Lower leg skin (tissue), 4 donors: ENCODE results near the gene PLCXD3. TPM values are rescaled to one million over a fixed set of nuclear protein-coding genes. Genes with fewer than 3 reads are reported as not detected.

Source experiments
- DNase-seq, 2 donors: peaks; one replicate each; pipeline ENCODE4 v3.0.0-alpha.2; 2019; ENCODE audit warnings: low spot score in 2 of 2
- H3K4me3 ChIP-seq: fragments of 200-600 bp; sonication (generic); 2 replicates; pipeline ENCODE4 v1.5.1; 2017; ENCODE audit warnings: mild to moderate bottlenecking, low read depth; ENCODE audit not compliant: poor library complexity, severe bottlenecking
- CTCF ChIP-seq, 3 donors: fragments of 450-650 bp; IDR thresholded peaks; one replicate each; pipeline ENCODE4 v1.5.1; 2016; ENCODE audit warnings: antibody characterized with exemption in 3 of 3, mild to moderate bottlenecking in 3 of 3, moderate library complexity in 2 of 3
- POLR2A ChIP-seq, 2 donors: fragments of 450-650 bp; IDR thresholded peaks; one replicate each; pipeline ENCODE4 v1.6.1; 2016 to 2017; ENCODE audit warnings: antibody characterized with exemption in 2 of 2, mild to moderate bottlenecking in 1 of 2, moderate library complexity in 1 of 2
- WGBS, 2 donors: methylation state at CpG; one replicate each; pipeline ENCODE4 v1.1.5; 2018; 5-methylcytosine and 5-hydroxymethylcytosine counted together
- intact Hi-C: fragments of 100-400 bp; cut with DNase I; formaldehyde crosslinking; loops from one replicate; pipeline ENCODE4 v1.15.0; 2023; ENCODE audit warnings: low total_unique reads
- total RNA-seq, 4 donors: library from RNA; depleted of rRNA; stranded (reverse); fragments of >200 nt; gene quantifications; one replicate each; pipeline ENCODE4 v1.1.0, GENCODE V29; 2016

PLCXD3 gene
- total RNA-seq, 4 donors from 2014 or later: 0.04 to 1.1 (median 0.50) TPM

GRCh38 chr5:41312066-41312465 lies 198.3 kb downstream of the PLCXD3 start:
- H3K4me3 ChIP-seq: no peak overlapping the region
- intact Hi-C loops: no loop called here
- 60 to 67% methylated on average over 5 of the region's 5 CpGs for WGBS, 2 donors
- no peak for DNase-seq
- no peak for TF ChIP-seq POLR2A (IDR thresholded peaks at IDR 0.05)
- no peak for TF ChIP-seq CTCF (IDR thresholded peaks at IDR 0.05)

- H3K4me3 ChIP-seq: no peak overlapping the region
- 75 to 77% methylated on average over 2 of the region's 2 CpGs for WGBS, 2 donors
- TF ChIP-seq CTCF (IDR thresholded peaks at IDR 0.05) (no peak), POLR2A (IDR thresholded peaks at IDR 0.05) (no peak)
- no peak for DNase-seq
- intact Hi-C loops: no loop called here
Observed at GRCh38 chr5:41309275-41309674, 201.1 kb downstream of the PLCXD3 start.

- no peak overlapping the region for H3K4me3 ChIP-seq
- no peak for DNase-seq
- 87 to 91% methylated on average over 1 of the region's 1 CpG for WGBS, 2 donors
- TF ChIP-seq POLR2A (IDR thresholded peaks at IDR 0.05) (no peak), CTCF (IDR thresholded peaks at IDR 0.05) (no peak)
- intact Hi-C loops: no loop called here
Observed at GRCh38 chr5:41306005-41306404, 204.4 kb downstream of the PLCXD3 start.

GRCh38 chr5:41305056-41305455 lies 205.3 kb downstream of the PLCXD3 start:
- H3K4me3 ChIP-seq: no peak overlapping the region
- 76 to 85% methylated on average over 2 of the region's 2 CpGs for whole genome bisulfite sequencing, 2 donors
- no peak for DNase-seq
- TF ChIP-seq POLR2A (IDR thresholded peaks at IDR 0.05) (no peak), CTCF (IDR thresholded peaks at IDR 0.05) (no peak)
- intact Hi-C loops: no loop called here

GRCh38 chr5:41296066-41296465 lies 214.3 kb downstream of the PLCXD3 start:
- 69 to 75% methylated on average over 1 of the region's 1 CpG for WGBS, 2 donors
- DNase-seq: no peak
- H3K4me3 ChIP-seq: no peak overlapping the region
- TF ChIP-seq CTCF (IDR thresholded peaks at IDR 0.05) (no peak), POLR2A (IDR thresholded peaks at IDR 0.05) (no peak)
- intact Hi-C loops: no loop called here

GRCh38 chr5:41291323-41291722 lies 219.1 kb downstream of the PLCXD3 start:
- WGBS, 2 donors: 88 to 89% methylated on average over 3 of the region's 3 CpGs
- TF ChIP-seq CTCF (IDR thresholded peaks at IDR 0.05): no peak
- TF ChIP-seq POLR2A (IDR thresholded peaks at IDR 0.05): no peak
- intact Hi-C loops: no loop called here
- no peak overlapping the region for H3K4me3 ChIP-seq
- no peak for DNase-seq
